CD4-positive, alpha-beta T cell (primary cell): ENCODE results near the gene CAPN15. TPM values are rescaled to one million over a fixed set of nuclear protein-coding genes. Genes with fewer than 3 reads are reported as not detected.

Experiments
- ATAC-seq: fragments of 200-7000 bp; cut with Tn5 transposase; one replicate; pipeline ENCODE4 v1.10.0; 2022; ENCODE audit warnings: mild to moderate bottlenecking; ENCODE audit not compliant: poor library complexity
- CTCF ChIA-PET: fragments of 350-600 bp; sonication (Branson Sonifier 250); formaldehyde crosslinking; loops from one replicate; lab custom pipeline; 2021; ENCODE audit warnings: antibody characterized with exemption, inconsistent platforms; lab: Charles Lee
- POLR2A ChIA-PET: fragments of 350-600 bp; sonication (Branson Sonifier 250); formaldehyde crosslinking; loops from one replicate; lab custom pipeline; 2021; ENCODE audit warnings: antibody characterized with exemption, inconsistent platforms; lab: Charles Lee
- DNase-seq, 14 experiments: peaks; one replicate each; pipeline ENCODE4 v3.0.0-alpha.2; 2013 to 2020; ENCODE audit warnings: mixed read lengths in 2 of 14
- H3K27ac ChIP-seq, 2 donors: one replicate each; pipeline versions ENCODE4 v1.5.1 to v1.7.0; 2013; ENCODE audit warnings: low read length in 2 of 2, low read depth in 1 of 2, mild to moderate bottlenecking in 1 of 2
- H3K27me3 ChIP-seq, 2 experiments: 1 replicate in 1 of 2; 2 replicates in 1 of 2; pipeline versions ENCODE4 v1.6.1 to v1.7.0; 2013; ENCODE audit warnings: low read length in 2 of 2, control low read depth in 1 of 2, mild to moderate bottlenecking in 1 of 2, moderate library complexity in 1 of 2; ENCODE audit not compliant: insufficient read depth in 2 of 2, control insufficient read depth in 1 of 2
- H3K36me3 ChIP-seq: one replicate; pipeline ENCODE4 v1.6.1; 2013; ENCODE audit warnings: low read length, control low read depth; ENCODE audit not compliant: insufficient read depth
- H3K4me1 ChIP-seq: one replicate; pipeline ENCODE4 v1.6.1; 2013; ENCODE audit warnings: low read length, control low read depth; ENCODE audit not compliant: insufficient read depth
- H3K4me3 ChIP-seq: one replicate; pipeline ENCODE4 v1.5.1; 2013; ENCODE audit warnings: mild to moderate bottlenecking, low read length, moderate library complexity
- H3K9me3 ChIP-seq, 2 experiments: 1 replicate in 1 of 2; 2 replicates in 1 of 2; pipeline versions ENCODE4 v1.6.1 to v1.7.0; 2013; ENCODE audit warnings: low read length in 2 of 2, mild to moderate bottlenecking in 2 of 2, control low read depth in 1 of 2, moderate library complexity in 1 of 2; ENCODE audit not compliant: control insufficient read depth in 1 of 2, insufficient read depth in 1 of 2
- H3K27ac Mint-ChIP-seq: one replicate; pipeline ENCODE4 v1.8.0; 2020; ENCODE audit warnings: mixed read lengths
- H3K27me3 Mint-ChIP-seq: one replicate; pipeline ENCODE4 v1.8.0; 2021; ENCODE audit warnings: mixed read lengths
- H3K36me3 Mint-ChIP-seq: one replicate; pipeline ENCODE4 v1.8.0; 2021; ENCODE audit warnings: low read depth, mixed read lengths
- H3K4me1 Mint-ChIP-seq: one replicate; pipeline ENCODE4 v1.8.0; 2021; ENCODE audit warnings: low read depth, mixed read lengths
- H3K4me3 Mint-ChIP-seq: one replicate; pipeline ENCODE4 v1.8.0; 2020; ENCODE audit warnings: mild to moderate bottlenecking, mixed read lengths
- H3K9me3 Mint-ChIP-seq: one replicate; pipeline ENCODE4 v1.8.0; 2020; ENCODE audit warnings: mixed read lengths
- CTCF ChIP-seq: fragments of 200-600 bp; IDR thresholded peaks from one replicate; pipeline ENCODE4 v1.8.0; 2022; ENCODE audit warnings: antibody characterized with exemption, mild to moderate bottlenecking
- intact Hi-C, 2 experiments: fragments of 100-400 bp; cut with DNase I in 1 of 2; cut with micrococcal nuclease in 1 of 2; formaldehyde crosslinking; loops; one replicate each; pipeline versions ENCODE4 v1.15.1 to v1.9.0; 2023 to 2025; cut with DNase I, micrococcal nuclease
- total RNA-seq, 174 experiments: library from RNA in 2 of 174; stranded (reverse) in 2 of 174; gene quantifications; one replicate each; pipeline ENCODE4 v1.2.3 and lab custom pipeline; 2021 to 2026

The CAPN15 gene
- total RNA-seq, 2 experiments from 2014 or later = 35.5 to 36.9 TPM

GRCh38 chr16:585351-585750 lies 57.8 kb downstream of the CAPN15 start:
- peak overlapping the region; percentile 11 for H3K4me3 Mint-ChIP-seq
- no peaks in the 10 kb centered on the region for H3K27me3 Mint-ChIP-seq
- TF ChIP-seq CTCF = no peak
- Histone ChIP-seq H3K27me3 (no peaks in the 10 kb centered on the region), H3K9me3 (no peaks in the 10 kb centered on the region), H3K36me3 (no peaks in the 10 kb centered on the region), H3K27ac (no peak overlapping the region), H3K4me1 (peaks cover 18% of the 10 kb centered on the region), H3K4me3 (no peak overlapping the region)
- ATAC-seq (no peak), DNase-seq (no peak)
- CTCF ChIA-PET = interaction anchor here (0.6 kb wide), 1 partner anchor 194 kb away, joined by 4 read pairs; no protein-coding TSS in a partner anchor
- H3K9me3 Mint-ChIP-seq = no peaks in the 10 kb centered on the region
- peaks cover 11% of the 10 kb centered on the region for H3K36me3 Mint-ChIP-seq
- H3K27ac Mint-ChIP-seq = no peak overlapping the region
- POLR2A ChIA-PET = no interaction called here
- intact Hi-C loops = no loop called here
- H3K4me1 Mint-ChIP-seq = no peaks in the 10 kb centered on the region

GRCh38 chr16:586047-586644 lies 58.6 kb downstream of the CAPN15 start:
- H3K4me3 ChIP-seq = no peak overlapping the region
- H3K27ac Mint-ChIP-seq = no peak overlapping the region
- H3K27me3 Mint-ChIP-seq = no peaks in the 10 kb centered on the region
- CTCF ChIA-PET = no interaction called here
- H3K27ac ChIP-seq = no peak overlapping the region
- POLR2A ChIA-PET = no interaction called here
- H3K4me1 ChIP-seq = peaks cover 26% of the 10 kb centered on the region
- no peaks in the 10 kb centered on the region for H3K27me3 ChIP-seq
- peaks cover 8% of the 10 kb centered on the region for H3K4me1 Mint-ChIP-seq
- H3K9me3 Mint-ChIP-seq = no peaks in the 10 kb centered on the region
- H3K36me3 Mint-ChIP-seq = peaks cover 17% of the 10 kb centered on the region
- DNase-seq (no peak), ATAC-seq (no peak)
- H3K36me3 ChIP-seq = no peaks in the 10 kb centered on the region
- intact Hi-C loops = no loop called here
- peak overlapping the region; percentile 51 for H3K4me3 Mint-ChIP-seq
- TF ChIP-seq CTCF = no peak
- no peaks in the 10 kb centered on the region for H3K9me3 ChIP-seq

GRCh38 chr16:586645-587590 lies 59.4 kb downstream of the CAPN15 start:
- H3K4me3 Mint-ChIP-seq = peak overlapping the region; percentile 80
- Histone ChIP-seq H3K9me3 (no peaks in the 10 kb centered on the region), H3K27ac (no peak overlapping the region), H3K27me3 (no peaks in the 10 kb centered on the region), H3K4me3 (no peak overlapping the region), H3K4me1 (peaks cover 32% of the 10 kb centered on the region), H3K36me3 (no peaks in the 10 kb centered on the region)
- H3K9me3 Mint-ChIP-seq = no peaks in the 10 kb centered on the region
- TF ChIP-seq CTCF = no peak
- peaks cover 10% of the 10 kb centered on the region for H3K4me1 Mint-ChIP-seq
- CTCF ChIA-PET = no interaction called here
- DNase-seq (no peak), ATAC-seq (no peak)
- H3K36me3 Mint-ChIP-seq = peaks cover 17% of the 10 kb centered on the region
- POLR2A ChIA-PET = interaction anchor here (2.7 kb wide), 1 partner anchor 50 kb away, joined by 18 read pairs; the partner anchor contains the start of gene METTL26
- peak overlapping the region; percentile 95 for H3K27ac Mint-ChIP-seq
- intact Hi-C loops = no loop called here
- H3K27me3 Mint-ChIP-seq = no peaks in the 10 kb centered on the region
